HL-60 (cell line): ENCODE results near the gene DPPA4.

Experiments
- DNase-seq, 2 experiments: peaks; one replicate each; pipeline ENCODE4 v3.0.0-alpha.2; 2010 to 2020; ENCODE audit warnings: low read depth in 1 of 2, low spot score in 1 of 2
- H3K27ac ChIP-seq: fragments of 250-450 bp; sonication (Bioruptor Pico); replicated peaks from 2 replicates; pipeline ENCODE4 v1.5.1; 2020; ENCODE audit warnings: mild to moderate bottlenecking, moderate library complexity
- H3K27me3 ChIP-seq: fragments of 250-450 bp; sonication (Bioruptor Pico); 2 replicates; pipeline ENCODE4 v1.5.1; 2021; ENCODE audit warnings: mild to moderate bottlenecking, moderate library complexity; ENCODE audit not compliant: insufficient read depth, poor library complexity, severe bottlenecking
- H3K4me3 ChIP-seq: replicated peaks from 2 replicates; pipeline ENCODE4 v1.5.1; 2011; ENCODE audit warnings: mild to moderate bottlenecking, control low read depth, low read length; ENCODE audit not compliant: insufficient read depth
- TF ChIP-seq, protein P1 (sequence below): IDR thresholded peaks from one replicate; pipeline ENCODE4 v1.5.1; 2011; ENCODE audit warnings: low read length, control low read depth, inconsistent platforms; ENCODE audit not compliant: insufficient read depth

The DPPA4 gene

GRCh38 chr3:109278141-109278540 lies 59.2 kb downstream of the DPPA4 start:
- TF ChIP-seq, protein P1, sequence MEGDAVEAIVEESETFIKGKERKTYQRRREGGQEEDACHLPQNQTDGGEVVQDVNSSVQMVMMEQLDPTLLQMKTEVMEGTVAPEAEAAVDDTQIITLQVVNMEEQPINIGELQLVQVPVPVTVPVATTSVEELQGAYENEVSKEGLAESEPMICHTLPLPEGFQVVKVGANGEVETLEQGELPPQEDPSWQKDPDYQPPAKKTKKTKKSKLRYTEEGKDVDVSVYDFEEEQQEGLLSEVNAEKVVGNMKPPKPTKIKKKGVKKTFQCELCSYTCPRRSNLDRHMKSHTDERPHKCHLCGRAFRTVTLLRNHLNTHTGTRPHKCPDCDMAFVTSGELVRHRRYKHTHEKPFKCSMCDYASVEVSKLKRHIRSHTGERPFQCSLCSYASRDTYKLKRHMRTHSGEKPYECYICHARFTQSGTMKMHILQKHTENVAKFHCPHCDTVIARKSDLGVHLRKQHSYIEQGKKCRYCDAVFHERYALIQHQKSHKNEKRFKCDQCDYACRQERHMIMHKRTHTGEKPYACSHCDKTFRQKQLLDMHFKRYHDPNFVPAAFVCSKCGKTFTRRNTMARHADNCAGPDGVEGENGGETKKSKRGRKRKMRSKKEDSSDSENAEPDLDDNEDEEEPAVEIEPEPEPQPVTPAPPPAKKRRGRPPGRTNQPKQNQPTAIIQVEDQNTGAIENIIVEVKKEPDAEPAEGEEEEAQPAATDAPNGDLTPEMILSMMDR: no peak
- no peaks in the 10 kb centered on the region for H3K27me3 ChIP-seq
- no peak overlapping the region for H3K4me3 ChIP-seq
- no peak overlapping the region for H3K27ac ChIP-seq
- DNase-seq: no peak
